ENCODE measurements around the gene TCF12. TPM values are rescaled to one million over a fixed set of nuclear protein-coding genes. Genes with fewer than 3 reads are reported as not detected.

The TCF12 gene
- total RNA-seq, 1 donor from 2014 or later = 144 TPM

DNA sequence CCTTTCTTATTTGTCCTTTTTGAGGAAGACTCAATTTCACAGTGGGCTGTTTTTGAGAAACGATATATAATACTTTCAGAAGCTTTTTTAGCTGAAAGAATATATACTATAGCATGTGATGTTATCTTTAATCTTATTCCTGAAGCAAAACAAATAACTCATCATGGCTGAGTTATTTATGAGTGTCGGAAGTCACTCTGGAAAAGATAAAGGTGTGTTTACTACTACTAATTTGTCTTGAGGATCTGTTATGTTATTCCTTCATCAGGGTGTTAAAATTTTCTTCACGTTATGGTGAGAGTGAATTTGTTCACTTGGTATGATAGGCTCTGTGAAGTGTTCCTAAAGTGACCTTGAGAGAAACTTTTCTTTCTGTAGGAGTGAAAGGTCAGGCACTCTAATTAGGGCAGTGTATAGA is 4.7 kb downstream of the TCF12 start:
- peaks cover 0 to 5% of the 10 kb centered on the region in 2 donors for H3K36me3 ChIP-seq
- no peaks in the 10 kb centered on the region for H3K9me3 ChIP-seq
- no peak overlapping the region for H3K4me3 ChIP-seq
- DNase-seq (ENCODE audit: low spot score in 2 of 2) = no peak
- TF ChIP-seq, protein P1, sequence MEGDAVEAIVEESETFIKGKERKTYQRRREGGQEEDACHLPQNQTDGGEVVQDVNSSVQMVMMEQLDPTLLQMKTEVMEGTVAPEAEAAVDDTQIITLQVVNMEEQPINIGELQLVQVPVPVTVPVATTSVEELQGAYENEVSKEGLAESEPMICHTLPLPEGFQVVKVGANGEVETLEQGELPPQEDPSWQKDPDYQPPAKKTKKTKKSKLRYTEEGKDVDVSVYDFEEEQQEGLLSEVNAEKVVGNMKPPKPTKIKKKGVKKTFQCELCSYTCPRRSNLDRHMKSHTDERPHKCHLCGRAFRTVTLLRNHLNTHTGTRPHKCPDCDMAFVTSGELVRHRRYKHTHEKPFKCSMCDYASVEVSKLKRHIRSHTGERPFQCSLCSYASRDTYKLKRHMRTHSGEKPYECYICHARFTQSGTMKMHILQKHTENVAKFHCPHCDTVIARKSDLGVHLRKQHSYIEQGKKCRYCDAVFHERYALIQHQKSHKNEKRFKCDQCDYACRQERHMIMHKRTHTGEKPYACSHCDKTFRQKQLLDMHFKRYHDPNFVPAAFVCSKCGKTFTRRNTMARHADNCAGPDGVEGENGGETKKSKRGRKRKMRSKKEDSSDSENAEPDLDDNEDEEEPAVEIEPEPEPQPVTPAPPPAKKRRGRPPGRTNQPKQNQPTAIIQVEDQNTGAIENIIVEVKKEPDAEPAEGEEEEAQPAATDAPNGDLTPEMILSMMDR (IDR thresholded peaks at IDR 0.05) = no peak
- intact Hi-C loops (cut with DNase I) = no loop called here
- no peaks in the 10 kb centered on the region for H3K27me3 ChIP-seq
- peaks cover 3 to 18% of the 10 kb centered on the region in 2 donors for H3K4me1 ChIP-seq
- H3K27ac ChIP-seq = no peak overlapping the region

DNA sequence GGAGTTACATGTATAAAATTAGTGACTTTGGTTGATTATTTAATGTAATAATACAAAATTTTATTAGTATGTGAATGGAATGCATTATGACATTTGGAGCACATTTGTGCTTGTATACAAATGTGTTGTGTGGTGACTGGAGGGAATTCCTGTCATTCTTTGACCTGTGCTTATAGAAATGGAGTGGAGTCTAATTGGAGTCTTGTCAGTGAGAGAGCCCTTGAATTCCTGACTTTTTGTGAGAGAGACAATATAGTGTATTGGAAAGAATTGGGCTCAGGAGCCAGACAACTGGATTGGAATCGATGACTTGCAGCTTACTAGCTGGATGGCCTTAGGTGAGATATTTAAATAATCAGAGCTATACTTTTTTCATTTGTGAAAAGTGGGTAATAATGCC is 9.4 kb downstream of the TCF12 start:
- Histone ChIP-seq H3K27ac (no peak overlapping the region), H3K36me3 (peaks cover 0 to 5% of the 10 kb centered on the region in 2 donors), H3K4me3 (no peak overlapping the region), H3K4me1 (peaks cover 3 to 35% of the 10 kb centered on the region in 2 donors), H3K9me3 (no peaks in the 10 kb centered on the region), H3K27me3 (no peaks in the 10 kb centered on the region)
- intact Hi-C loops (cut with DNase I) = no loop called here
- TF ChIP-seq, protein P1 (IDR thresholded peaks at IDR 0.05) = no peak
- DNase-seq (ENCODE audit: low spot score in 2 of 2) = no peak

DNA sequence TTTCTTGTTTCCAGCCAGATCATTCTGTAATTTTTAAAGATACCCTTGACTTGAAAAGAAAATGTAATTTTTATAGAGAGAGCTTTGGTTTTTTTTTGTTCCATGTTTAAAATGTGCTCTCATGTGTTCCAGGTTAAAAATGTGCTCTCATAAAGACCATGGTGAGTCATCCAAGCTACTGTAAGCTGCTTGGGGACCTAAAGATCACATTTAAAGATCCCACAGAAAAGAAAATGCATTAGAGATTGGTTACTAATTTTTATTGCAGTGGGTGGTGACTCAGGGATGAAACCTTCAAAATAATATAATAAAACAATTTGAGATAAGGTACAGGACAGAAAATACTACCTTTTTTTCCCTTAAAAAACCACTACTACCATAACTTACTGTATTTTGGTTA is 11.0 kb downstream of the TCF12 start:
- no peak for DNase-seq (ENCODE audit: low spot score in 2 of 2)
- TF ChIP-seq, protein P1 (IDR thresholded peaks at IDR 0.05) = no peak
- Histone ChIP-seq H3K36me3 (peaks cover 0 to 5% of the 10 kb centered on the region in 2 donors), H3K4me3 (no peak overlapping the region), H3K27ac (peak overlapping the region in 1 of 2 donors; percentile 48), H3K27me3 (no peaks in the 10 kb centered on the region), H3K9me3 (no peaks in the 10 kb centered on the region), H3K4me1 (peaks cover 0 to 29% of the 10 kb centered on the region in 2 donors)
- intact Hi-C loops (cut with DNase I) = no loop called here

DNA sequence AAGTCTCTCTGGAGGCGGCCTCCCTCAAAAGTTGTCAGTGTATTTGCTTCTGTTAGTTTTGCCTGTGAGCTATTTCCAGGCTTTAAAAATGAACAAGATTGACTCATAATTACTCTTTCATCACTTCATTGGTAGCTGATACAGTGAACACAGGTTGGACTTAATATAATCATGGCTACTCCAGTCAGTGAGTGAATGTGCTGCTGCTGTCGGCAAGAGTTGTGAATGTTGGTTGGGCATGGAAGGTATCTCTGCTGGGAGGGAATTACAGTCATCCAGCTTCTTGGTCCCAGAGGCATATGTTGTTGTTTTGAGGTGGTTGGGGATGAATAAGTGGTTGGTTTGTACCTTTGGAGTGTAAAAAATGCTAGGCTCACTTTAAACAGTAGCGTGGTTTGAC is 11.5 kb downstream of the TCF12 start:
- Histone ChIP-seq H3K27me3 (no peaks in the 10 kb centered on the region), H3K27ac (peak overlapping the region; percentile 9 to 48), H3K4me1 (peaks cover 0 to 29% of the 10 kb centered on the region in 2 donors), H3K9me3 (no peaks in the 10 kb centered on the region), H3K4me3 (no peak overlapping the region), H3K36me3 (peaks cover 0 to 8% of the 10 kb centered on the region in 2 donors)
- TF ChIP-seq, protein P1 (IDR thresholded peaks at IDR 0.05) = no peak
- no peak for DNase-seq (ENCODE audit: low spot score in 2 of 2)
- intact Hi-C loops (cut with DNase I) = no loop called here

DNA sequence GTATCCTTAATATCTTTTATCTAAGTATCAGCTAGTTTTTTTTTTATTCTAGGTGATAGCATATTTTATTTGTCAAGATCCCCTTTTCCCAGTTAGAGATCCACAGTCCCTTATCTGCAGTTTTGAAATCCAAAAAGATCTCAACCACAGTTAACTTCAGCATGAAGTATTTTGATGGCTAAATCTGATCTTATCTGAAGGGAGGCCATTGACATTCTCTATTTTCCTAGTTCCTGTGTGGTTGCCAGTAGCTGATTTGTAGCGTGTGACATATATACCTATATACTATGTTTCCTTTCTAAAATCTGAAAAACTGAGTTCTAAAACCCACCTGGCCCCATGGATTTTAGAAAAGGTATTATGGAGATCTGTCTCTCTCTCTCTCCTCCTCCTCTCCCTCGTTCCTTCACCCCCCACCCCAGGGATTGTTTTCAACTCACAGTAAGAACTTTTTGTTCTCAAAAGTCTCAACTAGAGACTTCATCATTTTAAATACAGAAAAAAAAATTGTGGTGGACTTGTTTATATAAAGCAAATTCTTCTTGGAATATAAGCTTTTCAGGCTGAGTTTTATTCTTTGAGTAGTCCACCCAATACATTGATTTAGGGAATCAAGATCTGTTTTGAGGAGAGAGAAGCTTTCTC is 12.3 kb downstream of the TCF12 start:
- TF ChIP-seq, protein P1 (IDR thresholded peaks at IDR 0.05) = no peak
- intact Hi-C loops (cut with DNase I) = no loop called here
- H3K27ac ChIP-seq = peak overlapping the region; percentile 40 to 48

More for the DNA sequence above, 12.3 kb downstream of the TCF12 start:
- H3K27me3 ChIP-seq = no peaks in the 10 kb centered on the region
- H3K9me3 ChIP-seq = peaks cover 0 to 8% of the 10 kb centered on the region in 2 donors
- H3K4me1 ChIP-seq = peaks cover 0 to 29% of the 10 kb centered on the region in 2 donors
- H3K36me3 ChIP-seq = peaks cover 0 to 13% of the 10 kb centered on the region in 2 donors
- H3K4me3 ChIP-seq = no peak overlapping the region
- DNase-seq (ENCODE audit: low spot score in 2 of 2) = no peak
